KOPT-K1 (cell line): ENCODE data around the gene CEP89.
"Not testable (repeated sequence)": the region's sequence is repeated elsewhere in the genome, so short reads cannot be mapped to it uniquely, and the experiment has no call there.

ENCODE experiments used
- H3K27ac ChIP-seq: fragments of 200-600 bp; sonication (generic); 2 replicates; pipeline ENCODE4 v1.5.1; 2016; ENCODE audit warnings: antibody characterized with exemption, mild to moderate bottlenecking, low read depth, low read length; ENCODE audit not compliant: poor library complexity, severe bottlenecking
- H3K36me3 ChIP-seq: fragments of 200-600 bp; sonication (generic); 2 replicates; pipeline ENCODE4 v1.5.1; 2017; ENCODE audit warnings: antibody characterized with exemption, mild to moderate bottlenecking, low read length, moderate library complexity; ENCODE audit not compliant: insufficient read depth
- H3K9me3 ChIP-seq: fragments of 200-600 bp; sonication (generic); 2 replicates; pipeline ENCODE4 v1.5.1; 2017; ENCODE audit warnings: antibody characterized with exemption, low read length, mild to moderate bottlenecking; ENCODE audit not compliant: insufficient read depth, poor library complexity, severe bottlenecking

The CEP89 gene

DNA sequence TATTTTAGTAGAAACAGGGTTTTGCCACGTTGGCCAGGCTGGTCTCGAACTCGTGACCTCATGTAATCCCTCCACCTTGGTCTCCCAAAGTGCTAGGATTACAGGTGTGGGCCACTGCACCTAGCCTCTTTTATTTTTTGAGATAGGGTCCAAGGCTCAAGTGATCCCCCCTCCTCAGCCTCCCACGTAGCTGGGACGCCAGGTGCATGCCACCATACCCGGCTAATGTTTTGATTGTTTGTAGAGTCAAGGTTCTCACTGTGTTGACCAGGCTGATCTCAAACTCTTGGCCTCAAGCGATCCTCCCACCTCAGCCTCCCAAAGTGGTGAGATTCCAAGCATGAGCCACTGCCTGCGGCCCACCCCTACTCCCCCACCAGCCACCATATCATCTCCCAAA is 108.5 kb downstream of the CEP89 start:
- H3K9me3 ChIP-seq = no peaks in the 10 kb centered on the region
- H3K36me3 ChIP-seq = no peaks in the 10 kb centered on the region
- no peak overlapping the region for H3K27ac ChIP-seq

DNA sequence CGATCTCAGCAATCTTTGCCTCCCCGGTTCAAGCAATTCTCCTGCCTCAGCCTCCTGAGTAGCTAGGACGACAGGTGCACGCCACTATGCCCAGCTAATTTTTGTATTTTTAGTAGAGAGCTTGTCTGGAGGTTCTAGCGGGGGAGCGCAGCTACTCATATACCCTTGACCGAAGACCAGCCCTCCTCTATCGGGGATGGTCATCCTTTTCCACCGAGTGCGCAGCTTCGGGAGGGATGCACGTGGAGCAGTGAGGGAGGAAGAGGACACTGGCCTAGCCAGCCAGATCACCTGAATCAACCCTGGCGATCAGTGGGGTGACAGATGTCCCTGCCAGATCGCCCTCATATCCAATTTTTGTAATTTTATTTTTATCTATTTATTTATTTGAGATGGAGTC is 109.0 kb downstream of the CEP89 start:
- no peaks in the 10 kb centered on the region for H3K9me3 ChIP-seq
- H3K36me3 ChIP-seq = no peaks in the 10 kb centered on the region
- no peak overlapping the region for H3K27ac ChIP-seq

DNA sequence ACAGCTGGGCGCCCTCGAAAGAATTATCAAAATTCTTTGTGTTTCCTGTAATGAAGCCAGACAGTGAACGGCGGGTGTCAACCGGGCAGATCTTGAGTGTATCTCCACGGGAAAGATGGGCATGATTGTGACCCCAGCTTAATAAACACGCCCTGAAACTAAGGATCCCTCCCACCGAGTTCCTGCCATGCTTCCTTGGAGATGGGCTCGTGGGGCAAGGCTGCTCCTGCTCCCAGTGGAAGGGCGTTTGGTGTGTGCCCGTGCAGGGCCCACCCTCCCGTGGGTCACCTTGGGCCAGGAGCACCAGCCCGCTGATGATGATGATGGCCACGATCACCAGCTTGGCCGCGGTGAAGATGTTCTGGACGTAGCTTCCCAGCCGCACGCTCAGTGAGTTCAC is 109.6 kb downstream of the CEP89 start:
- H3K36me3 ChIP-seq = no peaks in the 10 kb centered on the region
- no peaks in the 10 kb centered on the region for H3K9me3 ChIP-seq
- H3K27ac ChIP-seq = no peak overlapping the region

DNA sequence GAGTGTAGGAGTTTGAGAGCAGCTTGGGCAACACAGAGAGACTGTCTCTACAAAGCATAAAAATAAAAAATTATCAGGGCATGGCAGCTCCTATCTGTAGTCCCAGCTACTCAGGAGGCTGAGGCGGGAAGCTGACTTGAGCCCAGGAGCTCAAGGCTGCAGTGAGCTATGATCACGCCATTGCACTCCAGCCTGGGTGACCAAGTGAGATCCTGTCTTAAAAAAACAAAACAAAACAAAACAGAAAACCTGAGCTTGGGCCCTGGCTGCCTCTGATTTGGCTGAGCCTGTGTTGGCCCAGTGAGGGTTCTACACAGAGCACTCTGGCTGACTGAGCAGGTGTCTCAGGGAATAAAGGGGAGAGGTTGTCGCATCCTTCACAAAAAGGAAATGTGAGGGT is 110.2 kb downstream of the CEP89 start:
- Histone ChIP-seq H3K9me3 (no peaks in the 10 kb centered on the region), H3K27ac (no peak overlapping the region), H3K36me3 (no peaks in the 10 kb centered on the region)

DNA sequence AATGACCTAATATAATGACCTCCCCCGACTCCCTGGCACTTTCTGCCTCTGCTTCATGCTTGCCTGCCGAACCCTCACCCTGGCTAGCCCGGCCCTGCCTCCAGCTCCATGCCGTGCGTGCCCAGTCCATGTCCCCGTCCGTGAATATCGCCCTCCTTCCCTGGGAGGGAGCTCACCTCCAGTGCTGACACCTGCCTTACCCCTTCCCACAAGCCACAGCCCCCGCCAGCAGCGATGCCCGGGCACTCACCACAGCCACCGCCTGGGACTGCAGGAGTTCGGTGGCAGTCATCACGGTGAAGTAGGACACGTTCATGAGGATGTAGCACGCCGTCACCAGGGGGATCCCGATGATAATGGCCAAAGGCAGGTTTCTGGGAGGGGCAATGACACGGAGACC is 112.2 kb downstream of the CEP89 start:
- Histone ChIP-seq H3K9me3 (no peaks in the 10 kb centered on the region), H3K27ac (no peak overlapping the region), H3K36me3 (no peaks in the 10 kb centered on the region)

DNA sequence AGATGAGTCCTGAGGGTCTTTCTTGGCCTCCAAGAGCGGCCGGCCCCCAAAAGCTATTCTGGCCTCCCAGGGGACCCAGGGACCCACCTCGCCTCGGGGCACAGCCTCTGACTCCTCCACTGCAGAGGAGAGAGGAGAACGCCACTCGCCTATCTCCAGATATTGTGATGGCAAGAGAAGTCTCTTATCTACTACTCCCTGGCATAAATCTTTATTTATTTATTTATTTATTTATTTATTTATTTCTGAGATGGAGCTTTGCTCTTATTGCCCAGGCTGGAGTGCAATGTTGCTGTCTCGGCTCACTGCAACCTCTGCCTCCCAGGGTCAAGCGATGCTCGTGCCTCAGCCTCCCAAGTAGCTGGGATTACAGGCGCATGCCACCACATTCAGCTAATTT is 113.2 kb downstream of the CEP89 start:
- Histone ChIP-seq H3K9me3 (no peaks in the 10 kb centered on the region), H3K27ac (no peak overlapping the region), H3K36me3 (no peaks in the 10 kb centered on the region)

DNA sequence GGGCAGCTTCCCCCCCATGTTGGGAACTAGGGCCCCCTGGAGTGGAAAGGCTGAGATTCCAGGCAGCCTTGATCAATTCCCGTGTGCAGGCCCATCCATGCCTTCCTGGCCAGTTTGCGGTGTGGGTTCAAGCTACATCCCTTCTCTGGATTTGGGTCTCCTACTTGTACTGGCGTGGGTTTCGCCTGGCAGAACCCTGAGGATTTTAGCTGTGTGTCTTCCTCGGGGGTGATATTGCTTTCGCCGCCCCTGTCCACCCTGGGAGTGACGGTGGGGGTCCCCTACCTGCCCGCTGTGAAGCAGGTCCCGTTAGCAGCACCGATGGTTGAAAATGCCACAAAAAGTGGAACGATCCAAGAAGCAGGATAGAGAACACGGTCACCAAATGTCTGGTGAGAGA is 113.6 kb downstream of the CEP89 start:
- no peaks in the 10 kb centered on the region for H3K9me3 ChIP-seq
- no peak overlapping the region for H3K27ac ChIP-seq
- no peaks in the 10 kb centered on the region for H3K36me3 ChIP-seq

DNA sequence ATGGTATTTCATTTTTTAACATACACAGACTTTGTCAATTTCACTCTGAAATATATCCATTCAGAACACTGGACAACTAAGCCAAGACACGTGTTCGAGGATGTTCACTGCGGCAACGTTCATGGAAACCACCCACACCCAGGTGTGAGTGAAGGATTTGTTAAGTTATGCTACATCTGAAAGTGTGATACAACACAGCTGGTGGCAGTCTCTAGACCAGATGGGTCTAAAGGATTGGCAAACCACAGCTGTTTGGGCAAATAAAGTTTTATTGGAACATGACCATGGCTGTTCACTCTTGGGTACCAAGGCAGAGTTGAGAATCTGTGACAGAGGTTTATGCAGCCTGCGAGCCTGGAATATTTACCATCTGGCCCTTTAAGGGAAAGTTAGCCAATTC is 114.2 kb downstream of the CEP89 start:
- no peaks in the 10 kb centered on the region for H3K9me3 ChIP-seq
- no peak overlapping the region for H3K27ac ChIP-seq
- no peaks in the 10 kb centered on the region for H3K36me3 ChIP-seq

DNA sequence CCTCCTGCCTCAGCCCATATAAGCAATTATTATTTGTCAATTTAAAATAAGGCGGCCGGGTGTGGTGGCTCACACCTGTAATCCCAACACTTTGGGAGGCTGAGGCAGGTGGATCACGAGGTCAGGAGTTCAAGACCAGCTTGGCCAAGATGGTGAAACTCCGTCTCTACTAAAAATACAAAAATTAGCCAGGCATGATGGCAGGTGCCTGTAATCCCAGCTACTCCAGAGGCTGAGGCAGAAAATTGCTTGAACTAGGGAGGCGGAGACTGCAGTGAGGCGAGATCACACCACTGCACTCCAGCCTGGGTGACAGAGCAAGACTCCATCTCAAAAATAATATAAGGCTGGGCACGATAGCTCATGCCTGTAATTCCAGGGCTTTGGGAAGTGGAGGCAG is 114.9 kb downstream of the CEP89 start:
- not testable (repeated sequence) for H3K36me3 ChIP-seq, H3K9me3 ChIP-seq, H3K27ac ChIP-seq

DNA sequence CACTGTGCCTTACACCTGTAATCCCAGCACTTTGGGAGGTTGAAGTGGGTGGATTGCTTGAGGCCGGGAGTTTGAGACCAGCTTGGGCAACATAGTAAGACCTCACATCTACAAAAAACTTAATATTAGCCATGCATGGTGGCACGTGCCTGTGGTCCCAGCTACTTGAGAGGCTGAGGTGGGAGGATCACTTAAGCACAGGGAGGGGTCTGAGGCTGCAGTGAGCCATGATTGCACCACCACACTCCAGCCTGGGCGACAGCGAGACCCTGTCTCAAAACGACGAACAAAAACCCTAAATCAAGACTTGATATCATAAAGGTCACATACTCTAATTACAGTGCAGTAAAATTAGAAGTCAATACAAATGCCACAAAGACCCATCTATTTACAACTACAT is 119.5 kb downstream of the CEP89 start:
- Histone ChIP-seq H3K27ac (no peak overlapping the region), H3K9me3 (no peaks in the 10 kb centered on the region), H3K36me3 (no peaks in the 10 kb centered on the region)

DNA sequence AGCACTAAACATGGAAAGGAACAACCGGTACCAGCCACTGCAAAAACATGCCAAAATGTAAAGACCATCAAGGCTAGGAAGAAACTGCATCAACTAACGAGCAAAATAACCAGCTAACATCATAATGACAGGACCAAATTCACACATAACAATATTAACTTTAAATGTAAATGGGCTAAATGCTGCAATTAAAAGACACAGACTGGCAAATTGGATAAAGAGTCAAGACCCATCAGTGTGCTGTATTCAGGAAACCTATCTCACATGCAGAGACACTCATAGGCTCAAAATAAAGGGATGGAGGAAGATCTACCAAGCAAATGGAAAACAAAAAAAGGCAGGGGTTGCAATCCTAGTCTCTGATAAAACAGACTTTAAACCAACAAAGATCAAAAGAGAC is 123.7 kb downstream of the CEP89 start:
- not testable (repeated sequence) for H3K27ac ChIP-seq, H3K36me3 ChIP-seq, H3K9me3 ChIP-seq

DNA sequence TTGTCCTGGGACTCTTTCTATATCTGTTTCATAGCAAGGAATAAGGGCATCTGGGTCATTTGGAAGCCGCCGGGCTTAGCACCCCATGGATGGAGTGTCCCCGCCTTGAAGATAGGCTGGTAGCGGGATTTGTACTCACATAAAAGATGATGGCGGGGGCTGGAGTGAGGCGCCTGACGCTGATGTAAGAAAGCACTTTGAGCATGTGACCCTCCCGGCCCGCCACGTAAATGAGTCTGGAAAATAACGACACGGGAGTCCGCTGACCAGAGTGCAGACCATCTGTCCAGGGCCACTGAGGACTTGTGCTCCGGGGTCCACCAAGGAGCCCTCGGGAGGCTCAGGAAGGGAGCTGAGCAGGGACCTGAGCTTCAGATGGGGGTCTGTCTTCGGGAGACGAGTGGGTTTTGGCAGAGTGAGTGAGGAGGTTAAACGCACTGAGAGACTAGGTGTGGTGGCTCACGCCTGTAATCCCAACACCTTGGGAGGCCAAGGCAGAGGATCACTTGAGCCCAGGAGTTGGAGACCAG is 128.0 kb downstream of the CEP89 start:
- Histone ChIP-seq H3K36me3 (no peaks in the 10 kb centered on the region), H3K9me3 (peaks cover 22% of the 10 kb centered on the region), H3K27ac (no peak overlapping the region)

DNA sequence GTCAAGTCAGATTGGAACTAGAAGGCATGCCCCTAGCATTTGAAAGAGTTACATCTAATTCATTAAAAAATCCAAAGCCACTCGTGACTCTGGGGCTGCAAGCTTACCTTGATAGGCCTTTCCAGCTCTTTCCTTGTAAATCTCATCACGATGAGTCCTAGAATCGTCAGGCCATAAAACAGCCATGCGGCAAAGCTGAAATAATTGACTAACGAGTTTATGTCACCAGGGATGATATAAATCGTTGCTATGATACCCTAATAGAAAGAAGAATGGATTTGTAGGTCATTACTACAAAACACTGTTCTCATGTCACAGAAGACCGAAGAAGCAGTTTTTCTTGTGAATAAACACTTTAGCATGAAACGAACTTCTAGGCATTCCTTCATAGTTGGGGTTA is 129.7 kb downstream of the CEP89 start:
- no peaks in the 10 kb centered on the region for H3K36me3 ChIP-seq
- H3K9me3 ChIP-seq = peaks cover 23% of the 10 kb centered on the region
- no peak overlapping the region for H3K27ac ChIP-seq

DNA sequence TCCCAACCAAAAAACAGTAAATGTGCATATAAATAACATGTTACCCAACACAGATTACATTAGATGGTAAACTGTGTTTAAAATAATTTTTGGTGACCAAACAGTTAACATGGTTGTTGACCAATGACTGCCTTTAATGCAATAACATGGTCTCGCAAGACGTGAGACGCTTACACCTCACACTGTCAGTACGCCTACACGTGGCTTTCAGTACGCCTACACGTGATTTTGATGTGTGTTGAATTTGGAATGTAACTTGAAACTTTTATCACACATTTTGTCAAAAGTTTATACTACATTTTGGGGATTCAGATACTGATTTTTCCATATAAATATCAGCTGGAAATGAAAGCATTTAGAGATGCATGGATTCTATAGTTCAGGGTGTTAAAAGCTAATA is 134.2 kb downstream of the CEP89 start:
- Histone ChIP-seq H3K36me3 (no peaks in the 10 kb centered on the region), H3K27ac (no peak overlapping the region), H3K9me3 (peaks cover 23% of the 10 kb centered on the region)

DNA sequence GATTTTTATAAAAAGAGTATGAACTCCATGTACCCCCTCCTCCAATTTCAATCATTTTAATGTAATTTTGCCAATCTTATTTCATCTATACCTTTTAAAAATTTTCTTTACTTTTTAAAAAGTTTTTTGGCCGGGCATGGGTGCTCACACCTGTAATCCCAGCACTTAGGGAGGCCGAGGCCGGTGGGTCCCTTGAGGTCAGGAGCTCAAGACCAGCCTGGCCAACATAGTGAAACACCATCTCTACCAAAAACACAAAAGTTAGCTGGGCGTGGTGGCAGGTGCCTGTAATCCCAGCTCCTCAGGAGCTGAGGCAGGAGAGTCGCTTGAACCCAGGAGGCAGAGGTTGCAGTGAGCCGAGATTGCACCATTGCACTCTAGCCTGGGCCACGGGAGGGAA is 138.4 kb downstream of the CEP89 start:
- not testable (repeated sequence) for H3K36me3 ChIP-seq, H3K27ac ChIP-seq, H3K9me3 ChIP-seq

DNA sequence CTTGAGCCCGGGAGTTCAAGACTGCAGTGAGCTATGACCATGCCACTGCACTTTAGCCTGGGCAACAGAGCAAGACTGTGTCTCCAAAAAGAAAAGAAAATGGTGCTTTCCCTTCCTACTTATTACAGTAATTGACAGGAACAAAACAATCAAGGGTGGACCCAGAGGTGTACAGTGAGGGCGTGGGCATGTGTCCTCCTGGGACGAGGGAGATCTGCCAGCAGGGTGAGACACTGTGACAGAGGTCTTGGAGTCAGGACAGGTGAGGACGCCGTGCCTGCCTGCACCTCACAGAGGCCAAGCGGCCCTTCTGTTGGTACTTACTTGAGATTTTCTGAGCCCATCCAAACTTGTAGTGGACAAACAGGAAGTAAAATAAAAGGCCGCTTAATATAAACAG is 138.9 kb downstream of the CEP89 start:
- H3K27ac ChIP-seq, H3K36me3 ChIP-seq, H3K9me3 ChIP-seq: not testable (repeated sequence)

DNA sequence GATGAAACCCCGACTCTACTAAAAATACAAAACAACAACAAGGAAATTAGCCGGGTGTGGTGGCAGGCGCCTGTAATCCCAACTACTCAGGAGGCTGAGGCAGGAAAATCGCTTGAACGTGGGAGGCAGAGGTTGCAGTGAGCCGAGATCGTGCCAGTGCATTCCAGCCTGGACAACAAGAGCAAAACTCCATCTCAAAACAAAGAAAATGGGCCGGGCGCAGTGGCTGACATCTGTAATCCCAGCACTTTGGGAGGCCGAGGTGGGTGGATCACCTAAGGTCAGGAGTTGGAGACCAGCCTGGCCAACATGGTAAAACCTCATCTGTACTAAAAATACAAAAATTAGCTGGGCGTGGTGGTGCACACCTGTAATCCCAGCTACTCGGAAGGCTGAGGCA is 139.7 kb downstream of the CEP89 start:
- H3K27ac ChIP-seq, H3K36me3 ChIP-seq, H3K9me3 ChIP-seq: not testable (repeated sequence)
